ENCODE measurements around the gene RTEL1.

The RTEL1 gene

GRCh38 chr20:63703976-63704748 lies 46.0 kb downstream of the RTEL1 start:
- Histone ChIP-seq H3K18ac (ENCODE audit: low read length) (no peak overlapping the region), H3K9ac (ENCODE audit: low read length) (no peak overlapping the region), H2BK15ac (replicated peaks; ENCODE audit: low read depth) (no peak overlapping the region), H3K56ac (ENCODE audit: low read length) (no peak overlapping the region), H2BK120ac (ENCODE audit: low read depth, low read length) (no peak overlapping the region), H3K27me3 (ENCODE audit: insufficient read depth, low read length, poor library complexity) (no peaks in the 10 kb centered on the region), H3K4ac (ENCODE audit: low read depth, low read length) (no peak overlapping the region), H4K5ac (ENCODE audit: low read length) (no peak overlapping the region), H4K8ac (ENCODE audit: low read depth, low read length) (no peak overlapping the region), H3K4me1 (ENCODE audit: control insufficient read depth, low read depth, low read length) (no peaks in the 10 kb centered on the region), H3K79me1 (ENCODE audit: low read length) (peaks cover 15% of the 10 kb centered on the region), H3K27ac (ENCODE audit: low read depth, low read length) (no peak overlapping the region), H3K36me3 (ENCODE audit: control insufficient read depth, insufficient read depth, low read length) (peaks cover 4% of the 10 kb centered on the region), H2BK5ac (ENCODE audit: low read length) (no peak overlapping the region), H2AK5ac (ENCODE audit: low read length) (no peak overlapping the region), H3K23ac (ENCODE audit: low read length) (no peak overlapping the region), H3K4me3 (ENCODE audit: low read length) (no peak overlapping the region), H3K4me2 (ENCODE audit: low read length) (no peak overlapping the region), H3K79me2 (ENCODE audit: control insufficient read depth, insufficient read depth, low read length) (peaks cover 22% of the 10 kb centered on the region)
- DNase-seq: no peak
- WGBS (ENCODE audit: extremely low coverage, insufficient coverage, low lambda C conversion rate): no CpG with 5 or more reads among the region's 11 CpGs

- peaks cover 25% of the 10 kb centered on the region for H3K79me2 ChIP-seq (ENCODE audit: control insufficient read depth, insufficient read depth, low read length)
- no peak overlapping the region for H2BK15ac ChIP-seq (replicated peaks; ENCODE audit: low read depth)
- no peak overlapping the region for H3K4me2 ChIP-seq (ENCODE audit: low read length)
- no peak overlapping the region for H2BK120ac ChIP-seq (ENCODE audit: low read depth, low read length)
- H3K56ac ChIP-seq (ENCODE audit: low read length): no peak overlapping the region
- no peaks in the 10 kb centered on the region for H3K4me1 ChIP-seq (ENCODE audit: control insufficient read depth, low read depth, low read length)
- no peak overlapping the region for H2BK5ac ChIP-seq (ENCODE audit: low read length)
- H3K4ac ChIP-seq (ENCODE audit: low read depth, low read length): no peak overlapping the region
- no peaks in the 10 kb centered on the region for H3K27me3 ChIP-seq (ENCODE audit: insufficient read depth, low read length, poor library complexity)
- no peak overlapping the region for H3K4me3 ChIP-seq (ENCODE audit: low read length)
- H3K23ac ChIP-seq (ENCODE audit: low read length): no peak overlapping the region
- no peak overlapping the region for H3K9ac ChIP-seq (ENCODE audit: low read length)
- H3K27ac ChIP-seq (ENCODE audit: low read depth, low read length): no peak overlapping the region
- peaks cover 16% of the 10 kb centered on the region for H3K79me1 ChIP-seq (ENCODE audit: low read length)
- WGBS (ENCODE audit: extremely low coverage, insufficient coverage, low lambda C conversion rate): no CpG with 5 or more reads among the region's 6 CpGs
- H4K8ac ChIP-seq (ENCODE audit: low read depth, low read length): no peak overlapping the region
- peaks cover 4% of the 10 kb centered on the region for H3K36me3 ChIP-seq (ENCODE audit: control insufficient read depth, insufficient read depth, low read length)
- no peak overlapping the region for H4K5ac ChIP-seq (ENCODE audit: low read length)
- H2AK5ac ChIP-seq (ENCODE audit: low read length): no peak overlapping the region
- no peak for DNase-seq
- no peak overlapping the region for H3K18ac ChIP-seq (ENCODE audit: low read length)
Observed at GRCh38 chr20:63704749-63705117, 46.6 kb downstream of the RTEL1 start.

- no peak overlapping the region for H3K56ac ChIP-seq (ENCODE audit: low read length)
- no peak overlapping the region for H2AK5ac ChIP-seq (ENCODE audit: low read length)
- no peak overlapping the region for H4K5ac ChIP-seq (ENCODE audit: low read length)
- H3K27ac ChIP-seq (ENCODE audit: low read depth, low read length): no peak overlapping the region
- H3K79me2 ChIP-seq (ENCODE audit: control insufficient read depth, insufficient read depth, low read length): peaks cover 25% of the 10 kb centered on the region
- H3K27me3 ChIP-seq (ENCODE audit: insufficient read depth, low read length, poor library complexity): no peaks in the 10 kb centered on the region
- no peaks in the 10 kb centered on the region for H3K4me1 ChIP-seq (ENCODE audit: control insufficient read depth, low read depth, low read length)
- H3K4me3 ChIP-seq (ENCODE audit: low read length): no peak overlapping the region
- H3K4me2 ChIP-seq (ENCODE audit: low read length): no peak overlapping the region
- H3K4ac ChIP-seq (ENCODE audit: low read depth, low read length): no peak overlapping the region
- WGBS (ENCODE audit: extremely low coverage, insufficient coverage, low lambda C conversion rate): no CpG with 5 or more reads among the region's 8 CpGs
- no peak overlapping the region for H4K8ac ChIP-seq (ENCODE audit: low read depth, low read length)
- no peak overlapping the region for H3K18ac ChIP-seq (ENCODE audit: low read length)
- H3K36me3 ChIP-seq (ENCODE audit: control insufficient read depth, insufficient read depth, low read length): peaks cover 4% of the 10 kb centered on the region
- H3K23ac ChIP-seq (ENCODE audit: low read length): no peak overlapping the region
- H3K79me1 ChIP-seq (ENCODE audit: low read length): peaks cover 16% of the 10 kb centered on the region
- no peak overlapping the region for H2BK15ac ChIP-seq (replicated peaks; ENCODE audit: low read depth)
- H3K9ac ChIP-seq (ENCODE audit: low read length): no peak overlapping the region
- no peak for DNase-seq
- no peak overlapping the region for H2BK5ac ChIP-seq (ENCODE audit: low read length)
- H2BK120ac ChIP-seq (ENCODE audit: low read depth, low read length): no peak overlapping the region
Observed at GRCh38 chr20:63705232-63706026, 47.3 kb downstream of the RTEL1 start.

GRCh38 chr20:63706027-63706695 lies 48.0 kb downstream of the RTEL1 start:
- Histone ChIP-seq H3K27ac (ENCODE audit: low read depth, low read length) (no peak overlapping the region), H3K79me2 (ENCODE audit: control insufficient read depth, insufficient read depth, low read length) (peaks cover 26% of the 10 kb centered on the region), H2AK5ac (ENCODE audit: low read length) (no peak overlapping the region), H2BK15ac (replicated peaks; ENCODE audit: low read depth) (no peak overlapping the region), H3K9ac (ENCODE audit: low read length) (no peak overlapping the region), H3K79me1 (ENCODE audit: low read length) (peaks cover 16% of the 10 kb centered on the region), H3K18ac (ENCODE audit: low read length) (no peak overlapping the region), H3K23ac (ENCODE audit: low read length) (no peak overlapping the region), H3K4me3 (ENCODE audit: low read length) (no peak overlapping the region), H3K4me1 (ENCODE audit: control insufficient read depth, low read depth, low read length) (no peaks in the 10 kb centered on the region), H2BK120ac (ENCODE audit: low read depth, low read length) (no peak overlapping the region), H3K56ac (ENCODE audit: low read length) (no peak overlapping the region), H3K4me2 (ENCODE audit: low read length) (no peak overlapping the region), H3K27me3 (ENCODE audit: insufficient read depth, low read length, poor library complexity) (no peaks in the 10 kb centered on the region), H3K36me3 (ENCODE audit: control insufficient read depth, insufficient read depth, low read length) (peaks cover 5% of the 10 kb centered on the region), H4K8ac (ENCODE audit: low read depth, low read length) (no peak overlapping the region), H2BK5ac (ENCODE audit: low read length) (no peak overlapping the region), H3K4ac (ENCODE audit: low read depth, low read length) (no peak overlapping the region), H4K5ac (ENCODE audit: low read length) (no peak overlapping the region)
- no peak for DNase-seq
- WGBS (ENCODE audit: extremely low coverage, insufficient coverage, low lambda C conversion rate): no CpG with 5 or more reads among the region's 12 CpGs

- no peak overlapping the region for H2BK15ac ChIP-seq (replicated peaks; ENCODE audit: low read depth)
- H3K4me2 ChIP-seq (ENCODE audit: low read length): peak overlapping the region; percentile 95
- H4K8ac ChIP-seq (ENCODE audit: low read depth, low read length): peak overlapping the region; percentile 93
- H3K27ac ChIP-seq (ENCODE audit: low read depth, low read length): no peak overlapping the region
- H2AK5ac ChIP-seq (ENCODE audit: low read length): no peak overlapping the region
- peak; percentile 37 for DNase-seq
- no peak overlapping the region for H4K5ac ChIP-seq (ENCODE audit: low read length)
- H3K4ac ChIP-seq (ENCODE audit: low read depth, low read length): no peak overlapping the region
- peak overlapping the region; percentile 80 for H3K4me3 ChIP-seq (ENCODE audit: low read length)
- H2BK120ac ChIP-seq (ENCODE audit: low read depth, low read length): no peak overlapping the region
- peak overlapping the region; percentile 89 for H3K23ac ChIP-seq (ENCODE audit: low read length)
- peak overlapping the region; percentile 96 for H3K56ac ChIP-seq (ENCODE audit: low read length)
- peaks cover 6% of the 10 kb centered on the region for H3K36me3 ChIP-seq (ENCODE audit: control insufficient read depth, insufficient read depth, low read length)
- H3K9ac ChIP-seq (ENCODE audit: low read length): peak overlapping the region; percentile 82
- H3K79me2 ChIP-seq (ENCODE audit: control insufficient read depth, insufficient read depth, low read length): peaks cover 28% of the 10 kb centered on the region
- WGBS (ENCODE audit: extremely low coverage, insufficient coverage, low lambda C conversion rate): no CpG with 5 or more reads among the region's 56 CpGs
- no peak overlapping the region for H2BK5ac ChIP-seq (ENCODE audit: low read length)
- H3K18ac ChIP-seq (ENCODE audit: low read length): peak overlapping the region; percentile 24
- no peaks in the 10 kb centered on the region for H3K4me1 ChIP-seq (ENCODE audit: control insufficient read depth, low read depth, low read length)
- H3K79me1 ChIP-seq (ENCODE audit: low read length): peaks cover 18% of the 10 kb centered on the region
- no peaks in the 10 kb centered on the region for H3K27me3 ChIP-seq (ENCODE audit: insufficient read depth, low read length, poor library complexity)
Observed at GRCh38 chr20:63706852-63707557, 48.9 kb downstream of the RTEL1 start.

All from mesendoderm (in vitro differentiated cells).